ENCODE measurements around the gene RPGRIP1L. TPM values are rescaled to one million over a fixed set of nuclear protein-coding genes. Genes with fewer than 3 reads are reported as not detected.
"Not testable (repeated sequence)": the region's sequence is repeated elsewhere in the genome, so short reads cannot be mapped to it uniquely, and the experiment has no call there.

The RPGRIP1L gene
- total RNA-seq, 2 experiments from 2014 or later, result 5.1 to 5.5 TPM

DNA sequence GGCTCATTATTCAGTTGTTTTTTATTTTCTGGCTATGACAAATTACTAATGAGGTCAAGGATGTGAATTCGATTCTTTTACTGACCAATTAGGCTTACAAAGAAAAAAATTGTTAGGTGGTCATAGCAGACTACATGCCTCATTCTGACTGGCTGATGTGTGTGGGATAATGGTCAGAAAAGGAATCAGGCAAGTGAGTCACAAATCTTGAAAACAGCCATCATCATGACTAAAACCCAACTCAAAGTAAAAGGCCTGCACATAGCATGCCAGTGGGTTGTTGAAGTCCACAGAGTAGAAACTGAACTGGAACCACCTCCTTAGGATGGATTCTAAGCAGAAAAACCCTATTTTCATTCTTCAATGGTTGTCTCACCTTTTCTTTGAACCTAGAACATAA, 8.6 kb downstream of the RPGRIP1L start:
- H3K9me3 Mint-ChIP-seq, result no peaks in the 10 kb centered on the region
- H3K4me3 Mint-ChIP-seq, result no peak overlapping the region
- no peak for ATAC-seq (ENCODE audit: low read depth)
- no peaks in the 10 kb centered on the region for H3K4me1 Mint-ChIP-seq
- no peak overlapping the region for H3K27ac Mint-ChIP-seq
- POLR2A ChIA-PET, result no interaction called here
- no peaks in the 10 kb centered on the region for H3K27me3 Mint-ChIP-seq
- no peak for DNase-seq
- peaks cover 7% of the 10 kb centered on the region for H3K36me3 Mint-ChIP-seq

DNA sequence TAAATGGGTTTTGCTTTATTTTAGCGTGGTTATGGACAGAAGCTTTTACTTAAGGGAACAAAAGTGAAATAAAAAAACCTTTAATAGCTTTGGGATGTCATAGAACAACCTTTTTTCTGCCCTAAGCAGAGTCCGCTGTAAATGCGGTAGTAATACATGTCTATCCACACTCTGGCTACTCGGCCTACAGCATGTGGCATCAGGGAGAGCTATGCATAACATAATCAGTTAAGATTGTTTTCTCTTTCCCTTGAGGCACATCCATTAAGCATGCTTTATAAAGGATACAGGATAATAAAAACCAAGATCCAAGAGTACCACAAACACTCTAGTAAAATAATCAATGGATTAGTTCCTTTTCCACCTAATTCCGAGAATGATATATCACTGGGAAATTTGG, 10.3 kb downstream of the RPGRIP1L start:
- no peaks in the 10 kb centered on the region for H3K4me1 Mint-ChIP-seq
- no peaks in the 10 kb centered on the region for H3K9me3 Mint-ChIP-seq
- DNase-seq, result no peak
- ATAC-seq (ENCODE audit: low read depth), result no peak
- H3K4me3 Mint-ChIP-seq, result no peak overlapping the region
- no peak overlapping the region for H3K27ac Mint-ChIP-seq
- POLR2A ChIA-PET, result no interaction called here
- peaks cover 6% of the 10 kb centered on the region for H3K36me3 Mint-ChIP-seq
- no peaks in the 10 kb centered on the region for H3K27me3 Mint-ChIP-seq

DNA sequence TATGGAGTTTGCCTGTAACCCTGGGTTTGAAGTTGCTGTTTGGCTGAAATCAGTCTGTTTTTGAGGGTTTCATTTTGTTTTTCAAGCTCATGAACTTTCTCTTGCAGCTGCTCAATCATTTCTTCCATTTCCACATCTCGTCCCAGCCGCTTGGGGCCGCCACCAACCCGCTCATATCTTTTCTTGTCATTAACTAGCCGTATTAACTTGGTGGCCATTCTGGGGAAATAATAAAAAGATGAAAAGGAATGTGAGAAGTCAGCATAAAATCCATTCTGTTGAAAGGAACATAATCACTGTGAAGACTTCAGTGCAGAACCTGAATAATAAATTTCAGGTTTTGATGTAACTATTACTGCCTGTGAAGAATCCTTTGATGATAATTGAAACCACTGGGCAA, 11.5 kb downstream of the RPGRIP1L start:
- DNase-seq, result no peak
- ATAC-seq (ENCODE audit: low read depth), result no peak
- POLR2A ChIA-PET, result no interaction called here

DNA sequence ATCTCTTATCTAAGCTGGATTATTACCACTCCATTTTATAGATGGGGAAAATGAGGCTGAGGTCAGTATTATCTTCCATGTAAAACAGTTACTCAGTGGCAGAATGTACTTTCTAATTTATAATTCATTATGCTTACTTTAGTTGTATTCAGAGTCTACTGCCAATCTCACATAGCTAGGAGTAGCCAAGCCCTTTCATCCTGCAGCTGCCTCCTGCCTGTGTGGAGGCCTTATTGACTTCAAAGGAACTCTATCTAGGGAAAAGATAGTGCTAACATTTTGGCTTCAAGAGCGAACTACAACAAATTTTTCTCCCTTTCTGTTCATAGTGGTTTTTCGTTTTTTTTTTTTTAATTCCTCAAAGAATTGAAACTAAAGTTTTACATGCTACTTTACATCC, 12.9 kb downstream of the RPGRIP1L start:
- POLR2A ChIA-PET, result no interaction called here
- Mint-ChIP-seq H3K9me3 (no peaks in the 10 kb centered on the region), H3K4me1 (no peaks in the 10 kb centered on the region)

More for the DNA sequence above, 11.5 kb downstream of the RPGRIP1L start:
- H3K4me1 Mint-ChIP-seq, result no peaks in the 10 kb centered on the region
- H3K27ac Mint-ChIP-seq, result no peak overlapping the region
- no peaks in the 10 kb centered on the region for H3K9me3 Mint-ChIP-seq
- H3K4me3 Mint-ChIP-seq, result no peak overlapping the region
- H3K27me3 Mint-ChIP-seq, result no peaks in the 10 kb centered on the region
- peaks cover 6% of the 10 kb centered on the region for H3K36me3 Mint-ChIP-seq

DNA sequence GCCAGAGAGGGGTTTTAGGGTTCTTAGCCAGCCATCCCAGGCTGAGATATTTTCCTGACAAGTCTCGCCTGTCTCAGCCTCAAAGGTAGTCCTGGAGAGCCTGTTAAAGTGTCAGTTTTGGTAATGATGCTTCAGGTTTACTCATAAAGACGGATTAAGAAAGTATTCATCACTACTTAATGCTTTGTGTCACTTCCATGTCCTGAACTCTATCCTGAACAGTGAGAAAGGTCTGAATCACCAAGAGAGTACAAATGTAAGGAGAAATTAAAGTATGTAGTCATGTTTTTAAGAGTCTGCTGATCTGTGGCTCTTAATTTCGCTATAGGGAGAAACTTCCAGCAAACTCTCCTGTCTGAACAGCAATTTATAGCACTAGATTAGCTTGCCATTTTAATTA, 14.0 kb downstream of the RPGRIP1L start:
- Mint-ChIP-seq H3K36me3 (peaks cover 14% of the 10 kb centered on the region), H3K27ac (no peak overlapping the region), H3K4me1 (no peaks in the 10 kb centered on the region), H3K4me3 (no peak overlapping the region), H3K9me3 (no peaks in the 10 kb centered on the region), H3K27me3 (no peaks in the 10 kb centered on the region)
- POLR2A ChIA-PET, result no interaction called here
- ATAC-seq (ENCODE audit: low read depth) (no peak), DNase-seq (no peak)

More for the DNA sequence above, 12.9 kb downstream of the RPGRIP1L start:
- Mint-ChIP-seq H3K27me3 (no peaks in the 10 kb centered on the region), H3K27ac (no peak overlapping the region), H3K36me3 (peaks cover 7% of the 10 kb centered on the region), H3K4me3 (no peak overlapping the region)
- no peak for DNase-seq
- ATAC-seq (ENCODE audit: low read depth), result no peak

DNA sequence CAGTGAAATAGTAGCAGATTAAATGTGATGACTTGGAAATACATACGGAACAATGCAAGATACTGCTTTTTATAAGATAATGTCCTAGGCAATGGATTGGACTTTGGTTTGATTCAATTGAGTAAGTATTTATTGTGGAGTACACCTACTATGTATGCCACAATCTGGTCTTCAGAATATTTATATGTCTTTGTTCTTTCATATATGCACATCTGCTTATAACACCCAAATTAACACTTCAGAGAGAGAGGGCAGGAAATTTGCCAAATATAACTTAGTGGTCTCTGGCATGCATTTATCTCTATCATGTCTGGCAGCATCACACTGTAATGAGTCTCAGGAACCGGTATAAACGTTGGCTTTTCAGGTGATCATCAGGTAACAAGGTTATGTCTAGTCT, 16.9 kb downstream of the RPGRIP1L start:
- Mint-ChIP-seq H3K27me3 (no peaks in the 10 kb centered on the region), H3K9me3 (peaks cover 2% of the 10 kb centered on the region), H3K36me3 (peaks cover 17% of the 10 kb centered on the region), H3K4me1 (no peaks in the 10 kb centered on the region), H3K27ac (no peak overlapping the region), H3K4me3 (no peak overlapping the region)
- DNase-seq (no peak), ATAC-seq (ENCODE audit: low read depth) (no peak)
- POLR2A ChIA-PET, result no interaction called here

DNA sequence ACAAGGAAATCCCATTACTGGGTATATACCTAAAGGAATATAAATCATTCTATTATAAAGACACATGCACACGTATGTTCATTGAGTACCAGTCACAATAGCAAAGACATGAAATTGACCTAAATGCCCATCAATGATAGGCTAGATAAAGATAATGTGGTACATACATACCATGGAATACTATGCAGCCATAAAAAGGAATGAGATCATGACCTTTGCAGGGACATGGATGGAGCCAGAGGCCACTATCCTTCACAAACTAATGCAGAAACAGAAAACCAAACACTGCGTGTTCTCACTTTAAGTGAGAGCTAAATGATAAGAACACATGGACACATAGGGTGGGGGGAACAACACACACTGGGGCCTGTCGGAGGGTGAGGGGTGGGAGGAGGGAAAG, 18.3 kb downstream of the RPGRIP1L start:
- DNase-seq; H3K4me3 Mint-ChIP-seq; H3K27ac Mint-ChIP-seq; H3K9me3 Mint-ChIP-seq; POLR2A ChIA-PET; H3K4me1 Mint-ChIP-seq; ATAC-seq (ENCODE audit: low read depth); H3K27me3 Mint-ChIP-seq: not testable (repeated sequence)
- peaks cover 19% of the 10 kb centered on the region for H3K36me3 Mint-ChIP-seq

DNA sequence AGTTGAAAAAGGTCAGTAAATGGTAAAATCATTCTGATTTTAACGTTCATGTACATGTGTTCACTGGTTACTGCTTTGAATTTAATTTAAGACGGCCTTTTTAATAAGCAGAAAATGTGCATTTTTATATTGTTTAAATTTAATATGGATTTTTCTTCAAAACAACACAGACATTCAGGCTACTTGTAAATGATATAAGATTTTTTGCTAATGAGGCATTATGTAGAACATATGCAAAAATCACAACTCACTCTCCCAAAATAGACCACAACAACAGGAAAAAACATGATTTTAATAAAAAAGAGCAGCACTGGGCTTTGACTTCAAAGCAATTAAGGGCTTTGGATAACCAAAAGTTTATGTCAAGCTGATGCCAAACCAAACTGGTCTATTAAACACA, 22.3 kb downstream of the RPGRIP1L start:
- H3K27me3 Mint-ChIP-seq, result no peaks in the 10 kb centered on the region

DNA sequence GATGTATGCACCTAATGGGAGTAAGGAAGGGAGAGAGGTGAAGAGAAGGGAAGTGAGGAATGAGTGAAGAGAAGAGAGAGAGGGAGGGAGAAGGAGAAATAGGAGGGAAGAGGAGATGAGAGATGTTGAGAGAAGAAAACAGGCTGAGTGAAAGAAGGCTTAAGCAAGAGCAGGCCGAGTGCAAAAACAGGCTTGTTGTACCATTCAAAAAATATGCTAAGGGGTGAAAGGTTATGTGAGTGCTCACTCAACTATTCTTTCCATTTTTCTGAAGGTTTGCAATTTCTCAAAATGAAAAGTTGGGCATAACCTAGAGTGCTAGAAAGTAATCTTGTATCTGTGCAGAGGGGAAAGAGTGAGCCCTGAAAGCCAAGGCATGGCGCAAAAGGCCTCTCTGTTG, 22.9 kb downstream of the RPGRIP1L start:
- no peak overlapping the region for H3K27ac Mint-ChIP-seq

More for the DNA sequence above, 22.3 kb downstream of the RPGRIP1L start:
- Mint-ChIP-seq H3K9me3 (peaks cover 2% of the 10 kb centered on the region), H3K4me3 (no peak overlapping the region), H3K4me1 (no peaks in the 10 kb centered on the region), H3K36me3 (peaks cover 19% of the 10 kb centered on the region), H3K27ac (no peak overlapping the region)
- DNase-seq (no peak), ATAC-seq (ENCODE audit: low read depth) (no peak)
- POLR2A ChIA-PET, result no interaction called here

DNA sequence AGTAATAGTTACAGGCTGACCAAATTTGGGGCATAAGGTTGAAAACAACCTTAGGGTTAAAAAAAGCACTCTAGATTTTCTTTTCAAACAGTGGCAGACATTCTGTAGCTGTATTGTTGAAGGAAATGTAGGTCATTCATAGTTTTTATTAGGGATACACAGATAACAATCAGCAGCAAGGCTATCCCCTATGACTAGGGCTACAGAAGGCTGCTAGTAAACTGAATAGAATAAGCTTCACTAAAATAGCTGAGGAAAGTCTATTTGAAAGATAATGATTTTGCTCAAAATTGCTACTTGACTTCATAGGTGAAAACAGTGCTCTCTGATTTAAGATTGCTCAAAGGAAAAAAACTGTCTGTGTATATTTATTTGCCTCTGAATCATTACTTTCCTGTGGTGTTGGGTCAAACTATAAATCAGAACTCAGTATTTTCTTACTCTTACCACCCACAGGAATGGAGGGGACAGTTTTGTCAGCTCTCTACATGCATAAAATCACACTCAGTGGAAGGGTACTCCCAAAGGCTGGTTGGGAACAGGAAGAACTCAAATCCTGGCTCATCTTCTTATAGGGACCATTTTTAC, 24.8 kb downstream of the RPGRIP1L start:
- Mint-ChIP-seq H3K4me3 (no peak overlapping the region), H3K27ac (no peak overlapping the region), H3K27me3 (no peaks in the 10 kb centered on the region), H3K4me1 (no peaks in the 10 kb centered on the region), H3K36me3 (peaks cover 6% of the 10 kb centered on the region), H3K9me3 (peaks cover under 1% of the 10 kb centered on the region)
- POLR2A ChIA-PET, result no interaction called here
- ATAC-seq (ENCODE audit: low read depth) (no peak), DNase-seq (no peak)

More for the DNA sequence above, 22.9 kb downstream of the RPGRIP1L start:
- ATAC-seq (ENCODE audit: low read depth), result no peak
- POLR2A ChIA-PET, result no interaction called here
- H3K4me3 Mint-ChIP-seq, result no peak overlapping the region
- H3K27me3 Mint-ChIP-seq, result no peaks in the 10 kb centered on the region
- no peak for DNase-seq
- H3K36me3 Mint-ChIP-seq, result peaks cover 16% of the 10 kb centered on the region
- no peaks in the 10 kb centered on the region for H3K4me1 Mint-ChIP-seq
- H3K9me3 Mint-ChIP-seq, result peaks cover 2% of the 10 kb centered on the region

DNA sequence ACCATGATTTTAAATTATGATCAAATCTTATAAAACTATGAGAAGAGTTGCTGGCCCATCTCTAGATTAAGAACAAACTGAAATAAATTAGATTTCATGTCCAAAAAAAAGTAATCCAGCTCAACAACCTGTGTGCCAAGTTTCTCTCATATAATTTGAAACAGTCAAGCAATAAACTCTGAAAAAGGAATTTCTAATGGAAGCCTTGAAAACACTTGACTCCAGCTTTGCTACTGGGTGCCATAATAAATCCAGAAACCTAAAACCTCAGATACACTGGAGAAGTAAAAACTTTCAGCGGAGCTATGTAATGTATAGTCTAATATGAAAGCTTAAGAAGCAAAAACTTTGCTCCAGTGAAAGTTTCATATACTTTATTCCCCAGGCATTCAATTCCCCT, 25.5 kb downstream of the RPGRIP1L start:
- Mint-ChIP-seq H3K4me3 (no peak overlapping the region), H3K4me1 (no peaks in the 10 kb centered on the region), H3K9me3 (no peaks in the 10 kb centered on the region), H3K27ac (no peak overlapping the region), H3K27me3 (no peaks in the 10 kb centered on the region), H3K36me3 (peaks cover 2% of the 10 kb centered on the region)
- no peak for ATAC-seq (ENCODE audit: low read depth)
- DNase-seq, result no peak
- POLR2A ChIA-PET, result no interaction called here

DNA sequence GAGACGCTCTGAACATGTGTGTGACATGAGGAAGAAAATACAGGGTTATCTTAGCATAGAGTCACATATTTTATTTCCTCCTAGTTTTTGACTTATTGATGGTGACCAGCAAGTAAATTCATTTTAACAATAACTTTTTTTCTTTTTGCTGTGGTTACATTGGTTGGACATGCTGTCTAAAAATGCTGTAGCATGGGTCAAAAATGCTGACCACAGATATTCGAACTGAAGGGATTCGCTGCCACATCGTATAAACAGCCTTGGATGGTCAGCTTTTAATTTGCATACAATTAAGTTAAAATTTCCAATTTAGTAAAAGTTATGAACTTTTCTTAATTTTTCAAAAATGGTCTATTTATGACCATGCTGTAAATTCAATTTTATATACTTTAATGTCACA, 30.5 kb downstream of the RPGRIP1L start:
- ATAC-seq (ENCODE audit: low read depth) (no peak), DNase-seq (no peak)
- H3K9me3 Mint-ChIP-seq, result no peaks in the 10 kb centered on the region
- POLR2A ChIA-PET, result no interaction called here
- no peaks in the 10 kb centered on the region for H3K4me1 Mint-ChIP-seq
- H3K4me3 Mint-ChIP-seq, result no peak overlapping the region
- H3K27me3 Mint-ChIP-seq, result no peaks in the 10 kb centered on the region
- H3K36me3 Mint-ChIP-seq, result no peaks in the 10 kb centered on the region
- no peak overlapping the region for H3K27ac Mint-ChIP-seq

DNA sequence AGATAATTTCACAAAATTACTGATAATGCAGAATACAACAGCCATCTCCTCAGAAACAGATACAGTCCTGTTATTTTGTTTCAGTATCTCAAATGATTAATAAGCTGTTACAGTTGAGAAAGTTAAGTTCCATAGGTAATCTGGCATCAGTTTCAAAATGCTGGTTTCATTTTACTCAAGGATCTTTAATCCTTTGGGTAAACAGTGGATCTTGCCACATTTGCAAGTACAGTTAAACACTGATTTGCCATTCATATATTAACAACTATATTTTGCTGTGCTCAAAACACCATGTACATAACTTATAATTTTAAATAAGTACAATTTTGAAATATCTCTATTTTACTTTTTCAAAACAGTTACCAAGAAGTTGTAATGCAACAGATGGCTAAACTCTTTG, 31.2 kb downstream of the RPGRIP1L start:
- Mint-ChIP-seq H3K27me3 (no peaks in the 10 kb centered on the region), H3K4me1 (no peaks in the 10 kb centered on the region), H3K36me3 (no peaks in the 10 kb centered on the region), H3K9me3 (no peaks in the 10 kb centered on the region), H3K4me3 (no peak overlapping the region), H3K27ac (no peak overlapping the region)
- POLR2A ChIA-PET, result no interaction called here
- no peak for DNase-seq
- no peak for ATAC-seq (ENCODE audit: low read depth)

DNA sequence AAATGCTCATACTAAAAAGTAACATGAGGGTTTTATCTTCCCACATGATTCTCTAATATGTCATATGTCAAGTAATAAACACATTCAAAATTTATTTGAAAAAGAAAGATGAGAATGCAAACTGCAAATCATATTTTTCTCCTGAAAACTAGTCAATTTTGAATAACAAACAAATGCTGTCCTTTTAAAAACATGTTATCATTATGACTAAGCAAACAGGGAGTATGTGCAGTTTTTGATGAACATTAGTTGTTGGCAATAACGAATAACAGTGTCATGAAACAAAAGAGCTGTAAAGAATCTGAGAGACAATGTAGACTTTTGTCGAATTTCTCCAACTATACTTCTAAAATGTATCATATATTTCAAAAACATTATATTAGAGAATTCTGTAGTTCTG, 34.8 kb downstream of the RPGRIP1L start:
- H3K36me3 Mint-ChIP-seq, result no peaks in the 10 kb centered on the region
- POLR2A ChIA-PET, result no interaction called here
- H3K9me3 Mint-ChIP-seq, result no peaks in the 10 kb centered on the region
- H3K4me1 Mint-ChIP-seq, result no peaks in the 10 kb centered on the region
- no peak overlapping the region for H3K27ac Mint-ChIP-seq
- H3K27me3 Mint-ChIP-seq, result no peaks in the 10 kb centered on the region
- H3K4me3 Mint-ChIP-seq, result no peak overlapping the region
- DNase-seq (no peak), ATAC-seq (ENCODE audit: low read depth) (no peak)

Data from activated naive CD8-positive, alpha-beta T cell treated with anti-CD3 and anti-CD28 coated beads, Interleukin-2, amount 10 ng/mL, durations not matched to agents 7 days and 5 days (primary cell).